ENCODE results near the gene GH1.
A peak's percentile ranks its signal among the peaks of the same experiment; 100 is the strongest.
"Not testable (repeated sequence)": the region's sequence is repeated elsewhere in the genome, so short reads cannot be mapped to it uniquely, and the experiment has no call there.

Gene GH1

GRCh38 chr17:63918789-63919305, at the start of gene GH1:
Gene GH1 (minus strand): TSS chr17:63918839. CDS start chr17:63918776, 63 bp downstream.
- not testable (repeated sequence) for DNase-seq

GRCh38 chr17:63967953-63968352, 49.3 kb upstream of the GH1 start:
- no peak for DNase-seq

GRCh38 chr17:63966646-63967264, 48.1 kb upstream of the GH1 start:
- DNase-seq: peak; percentile 22 to 28

- no peak for DNase-seq
Measured at GRCh38 chr17:63963123-63963522, 44.5 kb upstream of the GH1 start.

- no peak for DNase-seq
Measured at GRCh38 chr17:63962298-63962744, 43.7 kb upstream of the GH1 start.

GRCh38 chr17:63961355-63962212, 42.9 kb upstream of the GH1 start:
- DNase-seq: peak; percentile 48 to 72

- no peak for DNase-seq
Measured at GRCh38 chr17:63960430-63960829, 41.8 kb upstream of the GH1 start.

GRCh38 chr17:63960006-63960405, 41.4 kb upstream of the GH1 start:
- DNase-seq: no peak

- no peak for DNase-seq
Measured at GRCh38 chr17:63956296-63956920, 37.8 kb upstream of the GH1 start.

- DNase-seq: no peak
Measured at GRCh38 chr17:63955791-63956190, 37.2 kb upstream of the GH1 start.

- DNase-seq: no peak
Measured at GRCh38 chr17:63955232-63955631, 36.6 kb upstream of the GH1 start.

GRCh38 chr17:63954402-63955063, 35.9 kb upstream of the GH1 start:
- peak; percentile 39 to 66 for DNase-seq

GRCh38 chr17:63950940-63951907, 32.6 kb upstream of the GH1 start:
- peak; percentile 49 to 55 for DNase-seq

GRCh38 chr17:63949576-63950250, 31.1 kb upstream of the GH1 start:
- DNase-seq: no peak

- DNase-seq: no peak
Measured at GRCh38 chr17:63948521-63948920, 29.9 kb upstream of the GH1 start.

- DNase-seq: no peak
Measured at GRCh38 chr17:63947711-63948330, 29.2 kb upstream of the GH1 start.

GRCh38 chr17:63946440-63947363, 28.1 kb upstream of the GH1 start:
- DNase-seq: peak; percentile 63 to 65

GRCh38 chr17:63945784-63946439, 27.3 kb upstream of the GH1 start:
- peak in 1 of 2 donors; percentile 40 for DNase-seq
